Liver (tissue), 9 donors: ENCODE data around the gene TOP3A. TPM values are rescaled to one million over a fixed set of nuclear protein-coding genes. Genes with fewer than 3 reads are reported as not detected.

Source experiments
- DNase-seq: peaks from one replicate; pipeline ENCODE4 v3.0.0-alpha.2; 2017; ENCODE audit warnings: low spot score
- H3K27ac ChIP-seq, 2 donors: one replicate each; pipeline ENCODE4 v1.7.0; 2013; ENCODE audit warnings: inconsistent platforms in 2 of 2, low read length in 2 of 2, control low read depth in 1 of 2, low read depth in 1 of 2, mild to moderate bottlenecking in 1 of 2
- H3K27me3 ChIP-seq, 4 donors: one replicate each; pipeline versions ENCODE4 v1.6.1 to v1.7.0; 2013; ENCODE audit warnings: low read length in 3 of 4, inconsistent platforms in 1 of 4, mild to moderate bottlenecking in 1 of 4, moderate library complexity in 1 of 4; ENCODE audit not compliant: control insufficient read depth in 4 of 4, insufficient read depth in 4 of 4
- H3K36me3 ChIP-seq, 4 donors: one replicate each; pipeline versions ENCODE4 v1.6.1 to v1.7.0; 2013; ENCODE audit warnings: low read length in 3 of 4, mild to moderate bottlenecking in 3 of 4, low read depth in 1 of 4, moderate library complexity in 1 of 4; ENCODE audit not compliant: control insufficient read depth in 4 of 4, insufficient read depth in 3 of 4
- H3K4me1 ChIP-seq, 4 donors: one replicate each; pipeline versions ENCODE4 v1.6.1 to v1.7.0; 2013; ENCODE audit warnings: low read length in 3 of 4, mild to moderate bottlenecking in 3 of 4, moderate library complexity in 1 of 4; ENCODE audit not compliant: control insufficient read depth in 4 of 4, insufficient read depth in 4 of 4
- H3K4me3 ChIP-seq, 3 donors: one replicate each; pipeline versions ENCODE4 v1.6.1 to v1.7.0; 2013; ENCODE audit warnings: low read length in 3 of 3, control low read depth in 1 of 3, low read depth in 1 of 3, mild to moderate bottlenecking in 1 of 3
- H3K9ac ChIP-seq, 2 donors: one replicate each; pipeline ENCODE4 v1.7.0; 2013; ENCODE audit warnings: low read length in 2 of 2, mild to moderate bottlenecking in 2 of 2, moderate library complexity in 2 of 2, control low read depth in 1 of 2, low read depth in 1 of 2
- H3K9me3 ChIP-seq, 4 donors: one replicate each; pipeline versions ENCODE4 v1.6.1 to v1.7.0; 2013; ENCODE audit warnings: low read length in 3 of 4; ENCODE audit not compliant: control insufficient read depth in 4 of 4
- EGR1 ChIP-seq, 2 donors: IDR thresholded peaks; 2 replicates each; pipeline ENCODE4 v1.6.1; 2016 to 2018; ENCODE audit warnings: antibody characterized with exemption in 2 of 2, low read depth in 2 of 2
- FOXA1 ChIP-seq: IDR thresholded peaks from 2 replicates; pipeline ENCODE4 v1.6.1; 2016; ENCODE audit warnings: antibody characterized with exemption
- FOXA2 ChIP-seq: IDR thresholded peaks from 2 replicates; pipeline ENCODE4 v1.6.1; 2016; ENCODE audit warnings: antibody characterized with exemption
- GABPA ChIP-seq, 2 donors: IDR thresholded peaks in 1 of 2; conservative IDR thresholded peaks in 1 of 2; 2 replicates each; pipeline ENCODE4 v1.6.1; 2016; ENCODE audit warnings: antibody characterized with exemption in 2 of 2, mild to moderate bottlenecking in 1 of 2, moderate library complexity in 1 of 2
- HNF4A ChIP-seq, 2 donors: conservative IDR thresholded peaks; 2 replicates each; pipeline ENCODE4 v1.6.1; 2016; ENCODE audit warnings: antibody characterized with exemption in 2 of 2, mild to moderate bottlenecking in 2 of 2
- HNF4G ChIP-seq: IDR thresholded peaks from 2 replicates; pipeline ENCODE4 v1.6.1; 2016; ENCODE audit warnings: antibody characterized with exemption
- JUND ChIP-seq, 2 donors: IDR thresholded peaks; 2 replicates each; pipeline ENCODE4 v1.6.1; 2016; ENCODE audit warnings: antibody characterized with exemption in 2 of 2
- NR2F2 ChIP-seq: IDR thresholded peaks from 2 replicates; pipeline ENCODE4 v1.6.1; 2016; ENCODE audit warnings: antibody characterized with exemption
- RAD21 ChIP-seq, 2 donors: IDR thresholded peaks; 2 replicates each; pipeline ENCODE4 v1.6.1; 2016; ENCODE audit warnings: antibody characterized with exemption in 2 of 2, mild to moderate bottlenecking in 2 of 2
- RXRA ChIP-seq, 2 donors: IDR thresholded peaks; 2 replicates each; pipeline ENCODE4 v1.6.1; 2017 to 2018; ENCODE audit warnings: antibody characterized with exemption in 2 of 2, mild to moderate bottlenecking in 1 of 2
- SP1 ChIP-seq: IDR thresholded peaks from 2 replicates; pipeline ENCODE4 v1.6.1; 2018; ENCODE audit warnings: antibody characterized with exemption, mild to moderate bottlenecking
- TAF1 ChIP-seq: conservative IDR thresholded peaks from 2 replicates; pipeline ENCODE4 v1.6.1; 2016; ENCODE audit warnings: antibody characterized with exemption, mild to moderate bottlenecking
- YY1 ChIP-seq: IDR thresholded peaks from 2 replicates; pipeline ENCODE4 v1.6.1; 2016; ENCODE audit warnings: antibody characterized with exemption, mild to moderate bottlenecking
- WGBS: extraction: QIAGEN DNeasy Blood & Tissue Kit; methylation state at CpG from one replicate; pipeline ENCODE4 v1.1.7; 2013; 5-methylcytosine and 5-hydroxymethylcytosine counted together
- polyA plus RNA-seq, 2 donors: library from polyadenylated mRNA; stranded (reverse) in 1 of 2; unstranded in 1 of 2; fragments of 200-250 nt in 1 of 2; fragments of >200 nt in 1 of 2; fragmentation: Nextera tagmentation in 1 of 2; extraction: Ambion mirVana in 1 of 2; gene quantifications; one replicate each; pipeline versions ENCODE4 v1.2.1 to v1.2.3, GENCODE V29; 2013 to 2015
- total RNA-seq, 2 donors: library from RNA; depleted of rRNA; stranded (reverse); fragments of >200 nt; gene quantifications; one replicate each; pipeline ENCODE4 v1.2.3, GENCODE V29; 2014
- TF ChIP-seq, protein P1 (sequence below): IDR thresholded peaks from 2 replicates; pipeline ENCODE4 v1.6.1; 2016; ENCODE audit warnings: antibody characterized with exemption
- TF ChIP-seq, protein P2 (sequence below): IDR thresholded peaks from 2 replicates; pipeline ENCODE4 v1.6.1; 2016; ENCODE audit warnings: antibody characterized with exemption
- TF ChIP-seq, protein P3 (sequence below): IDR thresholded peaks from 2 replicates; pipeline ENCODE4 v1.6.1; 2016; ENCODE audit warnings: antibody characterized with exemption, mild to moderate bottlenecking
- TF ChIP-seq, protein P4 (sequence below): fragments of 150-350 bp; IDR thresholded peaks from 2 replicates; pipeline ENCODE4 v1.5.1; 2017; ENCODE audit warnings: improper control_type of control experiment, low read depth, low read length; ENCODE audit not compliant: missing input control
- TF ChIP-seq, protein P5 (sequence below): IDR thresholded peaks from 2 replicates; pipeline ENCODE4 v1.6.1; 2016; ENCODE audit warnings: antibody characterized with exemption
- donor health status: healthy.
- donor health status: healthy.
- donor health status: healthy.
- donor health status: healthy.
- donor health status: healthy.

The TOP3A gene
- total and polyA plus RNA-seq, 4 donors: 6.6 to 37.5 (median 14.3) TPM

DNA sequence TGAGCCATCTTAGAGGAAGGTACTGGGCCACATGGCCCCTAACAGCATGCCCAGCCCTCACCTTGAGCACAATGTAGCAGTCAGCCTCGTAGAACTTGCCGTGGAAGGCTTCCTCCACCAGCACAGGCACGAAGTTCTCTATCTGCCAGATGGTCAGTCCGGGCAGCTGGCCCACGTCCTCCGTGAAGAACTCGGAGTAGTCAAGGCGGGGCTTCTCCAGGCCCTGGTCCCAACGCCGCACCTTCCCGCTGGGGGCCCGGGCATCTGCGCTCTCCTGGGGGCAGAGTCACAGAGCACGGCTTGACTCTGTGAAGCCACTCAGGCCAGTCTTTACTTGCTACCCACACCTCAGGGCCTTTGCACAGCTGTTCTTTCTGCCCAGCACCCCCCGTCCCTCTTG lies 63.6 kb downstream of the TOP3A start:
- 91% methylated on average over 15 of the region's 15 CpGs for WGBS
- Histone ChIP-seq H3K4me3 (no peak overlapping the region), H3K9me3 (no peaks in the 10 kb centered on the region), H3K27me3 (no peaks in the 10 kb centered on the region), H3K9ac (no peak overlapping the region), H3K36me3 (peaks cover 23 to 56% (median 46%) of the 10 kb centered on the region in 4 donors), H3K4me1 (peaks cover 0 to 7% (median 0%) of the 10 kb centered on the region in 4 donors), H3K27ac (no peak overlapping the region)
- TF ChIP-seq YY1: no peak
- TF ChIP-seq EGR1 (IDR thresholded peaks at IDR 0.05; ENCODE audit: low read depth in 2 of 2): no peak
- TF ChIP-seq, protein P1, sequence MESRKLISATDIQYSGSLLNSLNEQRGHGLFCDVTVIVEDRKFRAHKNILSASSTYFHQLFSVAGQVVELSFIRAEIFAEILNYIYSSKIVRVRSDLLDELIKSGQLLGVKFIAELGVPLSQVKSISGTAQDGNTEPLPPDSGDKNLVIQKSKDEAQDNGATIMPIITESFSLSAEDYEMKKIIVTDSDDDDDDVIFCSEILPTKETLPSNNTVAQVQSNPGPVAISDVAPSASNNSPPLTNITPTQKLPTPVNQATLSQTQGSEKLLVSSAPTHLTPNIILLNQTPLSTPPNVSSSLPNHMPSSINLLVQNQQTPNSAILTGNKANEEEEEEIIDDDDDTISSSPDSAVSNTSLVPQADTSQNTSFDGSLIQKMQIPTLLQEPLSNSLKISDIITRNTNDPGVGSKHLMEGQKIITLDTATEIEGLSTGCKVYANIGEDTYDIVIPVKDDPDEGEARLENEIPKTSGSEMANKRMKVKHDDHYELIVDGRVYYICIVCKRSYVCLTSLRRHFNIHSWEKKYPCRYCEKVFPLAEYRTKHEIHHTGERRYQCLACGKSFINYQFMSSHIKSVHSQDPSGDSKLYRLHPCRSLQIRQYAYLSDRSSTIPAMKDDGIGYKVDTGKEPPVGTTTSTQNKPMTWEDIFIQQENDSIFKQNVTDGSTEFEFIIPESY: no peak
- TF ChIP-seq, protein P2, sequence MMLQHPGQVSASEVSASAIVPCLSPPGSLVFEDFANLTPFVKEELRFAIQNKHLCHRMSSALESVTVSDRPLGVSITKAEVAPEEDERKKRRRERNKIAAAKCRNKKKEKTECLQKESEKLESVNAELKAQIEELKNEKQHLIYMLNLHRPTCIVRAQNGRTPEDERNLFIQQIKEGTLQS: no peak
- no peak for TF ChIP-seq JUND (IDR thresholded peaks at IDR 0.05)
- TF ChIP-seq, protein P3, sequence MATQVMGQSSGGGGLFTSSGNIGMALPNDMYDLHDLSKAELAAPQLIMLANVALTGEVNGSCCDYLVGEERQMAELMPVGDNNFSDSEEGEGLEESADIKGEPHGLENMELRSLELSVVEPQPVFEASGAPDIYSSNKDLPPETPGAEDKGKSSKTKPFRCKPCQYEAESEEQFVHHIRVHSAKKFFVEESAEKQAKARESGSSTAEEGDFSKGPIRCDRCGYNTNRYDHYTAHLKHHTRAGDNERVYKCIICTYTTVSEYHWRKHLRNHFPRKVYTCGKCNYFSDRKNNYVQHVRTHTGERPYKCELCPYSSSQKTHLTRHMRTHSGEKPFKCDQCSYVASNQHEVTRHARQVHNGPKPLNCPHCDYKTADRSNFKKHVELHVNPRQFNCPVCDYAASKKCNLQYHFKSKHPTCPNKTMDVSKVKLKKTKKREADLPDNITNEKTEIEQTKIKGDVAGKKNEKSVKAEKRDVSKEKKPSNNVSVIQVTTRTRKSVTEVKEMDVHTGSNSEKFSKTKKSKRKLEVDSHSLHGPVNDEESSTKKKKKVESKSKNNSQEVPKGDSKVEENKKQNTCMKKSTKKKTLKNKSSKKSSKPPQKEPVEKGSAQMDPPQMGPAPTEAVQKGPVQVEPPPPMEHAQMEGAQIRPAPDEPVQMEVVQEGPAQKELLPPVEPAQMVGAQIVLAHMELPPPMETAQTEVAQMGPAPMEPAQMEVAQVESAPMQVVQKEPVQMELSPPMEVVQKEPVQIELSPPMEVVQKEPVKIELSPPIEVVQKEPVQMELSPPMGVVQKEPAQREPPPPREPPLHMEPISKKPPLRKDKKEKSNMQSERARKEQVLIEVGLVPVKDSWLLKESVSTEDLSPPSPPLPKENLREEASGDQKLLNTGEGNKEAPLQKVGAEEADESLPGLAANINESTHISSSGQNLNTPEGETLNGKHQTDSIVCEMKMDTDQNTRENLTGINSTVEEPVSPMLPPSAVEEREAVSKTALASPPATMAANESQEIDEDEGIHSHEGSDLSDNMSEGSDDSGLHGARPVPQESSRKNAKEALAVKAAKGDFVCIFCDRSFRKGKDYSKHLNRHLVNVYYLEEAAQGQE: no peak
- TF ChIP-seq FOXA2: no peak
- no peak for TF ChIP-seq RAD21 (IDR thresholded peaks at IDR 0.05)
- no peak for DNase-seq

DNA sequence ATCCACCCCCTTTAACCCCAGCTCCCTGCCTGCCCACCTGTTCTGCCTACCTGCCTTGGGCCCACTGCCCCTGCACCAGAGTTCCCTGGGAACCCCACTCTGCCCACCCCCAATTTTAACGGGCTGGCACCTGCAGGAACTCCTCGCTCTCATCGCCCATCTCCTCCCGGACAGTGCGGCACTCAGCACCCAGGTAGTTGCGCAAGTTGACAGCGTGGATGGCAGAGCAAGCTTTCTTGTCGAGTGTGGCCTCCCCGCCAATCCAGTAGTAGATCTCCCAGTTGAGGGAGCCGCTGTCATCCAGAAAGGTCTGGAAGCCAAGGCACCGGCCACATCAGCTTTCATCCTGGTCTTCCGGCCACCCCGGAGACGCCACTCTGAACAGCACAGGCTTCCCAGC lies 64.1 kb downstream of the TOP3A start:
- no peaks in the 10 kb centered on the region for H3K27me3 ChIP-seq
- DNase-seq: no peak
- no peak overlapping the region for H3K9ac ChIP-seq
- TF ChIP-seq NR2F2 (no peak), HNF4G (no peak), RXRA (IDR thresholded peaks at IDR 0.05) (no peak), GABPA (IDR thresholded peaks at IDR 0.05 in 1 of 2, conservative IDR thresholded peaks at IDR 0.05 in 1 of 2) (no peak), TAF1 (no peak), FOXA1 (no peak), EGR1 (IDR thresholded peaks at IDR 0.05; ENCODE audit: low read depth in 2 of 2) (no peak), HNF4A (conservative IDR thresholded peaks at IDR 0.05) (no peak), FOXA2 (no peak), JUND (IDR thresholded peaks at IDR 0.05) (no peak), YY1 (no peak), SP1 (no peak), RAD21 (IDR thresholded peaks at IDR 0.05) (no peak)
- TF ChIP-seq, protein P3: no peak
- TF ChIP-seq, protein P4, sequence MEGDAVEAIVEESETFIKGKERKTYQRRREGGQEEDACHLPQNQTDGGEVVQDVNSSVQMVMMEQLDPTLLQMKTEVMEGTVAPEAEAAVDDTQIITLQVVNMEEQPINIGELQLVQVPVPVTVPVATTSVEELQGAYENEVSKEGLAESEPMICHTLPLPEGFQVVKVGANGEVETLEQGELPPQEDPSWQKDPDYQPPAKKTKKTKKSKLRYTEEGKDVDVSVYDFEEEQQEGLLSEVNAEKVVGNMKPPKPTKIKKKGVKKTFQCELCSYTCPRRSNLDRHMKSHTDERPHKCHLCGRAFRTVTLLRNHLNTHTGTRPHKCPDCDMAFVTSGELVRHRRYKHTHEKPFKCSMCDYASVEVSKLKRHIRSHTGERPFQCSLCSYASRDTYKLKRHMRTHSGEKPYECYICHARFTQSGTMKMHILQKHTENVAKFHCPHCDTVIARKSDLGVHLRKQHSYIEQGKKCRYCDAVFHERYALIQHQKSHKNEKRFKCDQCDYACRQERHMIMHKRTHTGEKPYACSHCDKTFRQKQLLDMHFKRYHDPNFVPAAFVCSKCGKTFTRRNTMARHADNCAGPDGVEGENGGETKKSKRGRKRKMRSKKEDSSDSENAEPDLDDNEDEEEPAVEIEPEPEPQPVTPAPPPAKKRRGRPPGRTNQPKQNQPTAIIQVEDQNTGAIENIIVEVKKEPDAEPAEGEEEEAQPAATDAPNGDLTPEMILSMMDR: no peak
- TF ChIP-seq, protein P5, sequence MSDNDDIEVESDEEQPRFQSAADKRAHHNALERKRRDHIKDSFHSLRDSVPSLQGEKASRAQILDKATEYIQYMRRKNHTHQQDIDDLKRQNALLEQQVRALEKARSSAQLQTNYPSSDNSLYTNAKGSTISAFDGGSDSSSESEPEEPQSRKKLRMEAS: no peak
- TF ChIP-seq, protein P2: no peak
- TF ChIP-seq, protein P1: no peak
- 96% methylated on average over 14 of the region's 14 CpGs for WGBS
- H3K27ac ChIP-seq: no peak overlapping the region
- H3K4me1 ChIP-seq: peaks cover 0 to 7% (median 0%) of the 10 kb centered on the region in 4 donors
- H3K4me3 ChIP-seq: no peak overlapping the region
- H3K9me3 ChIP-seq: no peaks in the 10 kb centered on the region
- H3K36me3 ChIP-seq: peaks cover 28 to 61% (median 49%) of the 10 kb centered on the region in 4 donors
